Cardiac muscle cell (in vitro differentiated cells and primary cell): Measurements from ENCODE around the gene TCF7. TPM values are rescaled to one million over a fixed set of nuclear protein-coding genes. Genes with fewer than 3 reads are reported as not detected.

ENCODE experiments used
- DNase-seq, 2 donors: peaks; one replicate each; pipeline versions ENCODE4 v3.0.0 to v3.0.0-alpha.2; 2010 to 2017; ENCODE audit warnings: low read depth in 1 of 2, low spot score in 1 of 2
- H3K27ac ChIP-seq: fragments of 200-600 bp; sonication (generic); 2 replicates; pipeline ENCODE4 v1.5.1; 2016
- H3K27me3 ChIP-seq: fragments of 200-600 bp; sonication (generic); 2 replicates; pipeline ENCODE4 v1.6.0; 2016; ENCODE audit warnings: control low read depth
- H3K36me3 ChIP-seq: fragments of 200-600 bp; sonication (generic); 2 replicates; pipeline ENCODE4 v1.5.1; 2016; ENCODE audit warnings: control low read depth
- H3K4me1 ChIP-seq: fragments of 200-600 bp; sonication (generic); 2 replicates; pipeline ENCODE4 v1.8.1; 2017; ENCODE audit warnings: low read depth, mild to moderate bottlenecking, mixed run types
- H3K4me3 ChIP-seq: fragments of 200-600 bp; sonication (generic); 2 replicates; pipeline ENCODE4 v1.5.1; 2016; ENCODE audit warnings: mild to moderate bottlenecking
- H3K9me3 ChIP-seq: fragments of 200-600 bp; sonication (generic); 2 replicates; pipeline ENCODE4 v1.5.1; 2017; ENCODE audit warnings: low read depth, mild to moderate bottlenecking, control low read depth
- polyA plus RNA-seq: library from polyadenylated mRNA; unstranded; fragments of >200 nt; fragmentation: Nextera tagmentation; extraction: Ambion mirVana; gene quantifications from 2 replicates; pipeline ENCODE4 v1.2.1, GENCODE V29; 2016
- total RNA-seq: library from RNA; depleted of rRNA; stranded (reverse); fragments of >200 nt; gene quantifications from 2 replicates; pipeline ENCODE4 v1.2.3, GENCODE V29; 2016
- TF ChIP-seq, protein P1 (sequence below): IDR thresholded peaks from 2 replicates; pipeline ENCODE4 v1.5.1; 2012; ENCODE audit warnings: low read depth, mild to moderate bottlenecking, low read length

Gene TCF7
- total and polyA plus RNA-seq, 2 experiments from 2014 or later = 6.8 to 28.9 TPM

DNA sequence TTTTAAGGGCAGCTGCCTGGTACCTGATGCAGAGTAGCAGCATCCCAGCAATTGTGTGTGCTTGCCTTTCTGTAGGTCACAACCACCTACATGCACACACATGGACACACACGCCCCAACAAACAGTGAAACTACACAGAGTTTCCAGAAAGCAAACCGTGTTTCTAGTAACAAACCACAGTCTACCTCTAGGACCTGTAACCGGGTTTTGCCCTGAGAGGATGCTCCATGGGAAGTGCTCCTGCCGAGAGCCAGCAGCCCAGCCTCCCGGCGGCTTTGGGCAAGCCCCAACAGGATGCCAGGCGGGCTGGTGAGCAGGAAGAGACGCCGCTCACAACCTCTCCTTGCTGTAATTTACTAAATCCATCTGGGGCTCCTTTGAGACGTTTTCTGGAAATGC is 4.1 kb upstream of the TCF7 start:
- Histone ChIP-seq H3K27ac (no peak overlapping the region), H3K4me3 (no peak overlapping the region), H3K27me3 (peaks cover 19% of the 10 kb centered on the region), H3K4me1 (no peaks in the 10 kb centered on the region), H3K36me3 (no peaks in the 10 kb centered on the region), H3K9me3 (no peaks in the 10 kb centered on the region)
- TF ChIP-seq, protein P1, sequence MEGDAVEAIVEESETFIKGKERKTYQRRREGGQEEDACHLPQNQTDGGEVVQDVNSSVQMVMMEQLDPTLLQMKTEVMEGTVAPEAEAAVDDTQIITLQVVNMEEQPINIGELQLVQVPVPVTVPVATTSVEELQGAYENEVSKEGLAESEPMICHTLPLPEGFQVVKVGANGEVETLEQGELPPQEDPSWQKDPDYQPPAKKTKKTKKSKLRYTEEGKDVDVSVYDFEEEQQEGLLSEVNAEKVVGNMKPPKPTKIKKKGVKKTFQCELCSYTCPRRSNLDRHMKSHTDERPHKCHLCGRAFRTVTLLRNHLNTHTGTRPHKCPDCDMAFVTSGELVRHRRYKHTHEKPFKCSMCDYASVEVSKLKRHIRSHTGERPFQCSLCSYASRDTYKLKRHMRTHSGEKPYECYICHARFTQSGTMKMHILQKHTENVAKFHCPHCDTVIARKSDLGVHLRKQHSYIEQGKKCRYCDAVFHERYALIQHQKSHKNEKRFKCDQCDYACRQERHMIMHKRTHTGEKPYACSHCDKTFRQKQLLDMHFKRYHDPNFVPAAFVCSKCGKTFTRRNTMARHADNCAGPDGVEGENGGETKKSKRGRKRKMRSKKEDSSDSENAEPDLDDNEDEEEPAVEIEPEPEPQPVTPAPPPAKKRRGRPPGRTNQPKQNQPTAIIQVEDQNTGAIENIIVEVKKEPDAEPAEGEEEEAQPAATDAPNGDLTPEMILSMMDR = no peak
- DNase-seq = no peak

DNA sequence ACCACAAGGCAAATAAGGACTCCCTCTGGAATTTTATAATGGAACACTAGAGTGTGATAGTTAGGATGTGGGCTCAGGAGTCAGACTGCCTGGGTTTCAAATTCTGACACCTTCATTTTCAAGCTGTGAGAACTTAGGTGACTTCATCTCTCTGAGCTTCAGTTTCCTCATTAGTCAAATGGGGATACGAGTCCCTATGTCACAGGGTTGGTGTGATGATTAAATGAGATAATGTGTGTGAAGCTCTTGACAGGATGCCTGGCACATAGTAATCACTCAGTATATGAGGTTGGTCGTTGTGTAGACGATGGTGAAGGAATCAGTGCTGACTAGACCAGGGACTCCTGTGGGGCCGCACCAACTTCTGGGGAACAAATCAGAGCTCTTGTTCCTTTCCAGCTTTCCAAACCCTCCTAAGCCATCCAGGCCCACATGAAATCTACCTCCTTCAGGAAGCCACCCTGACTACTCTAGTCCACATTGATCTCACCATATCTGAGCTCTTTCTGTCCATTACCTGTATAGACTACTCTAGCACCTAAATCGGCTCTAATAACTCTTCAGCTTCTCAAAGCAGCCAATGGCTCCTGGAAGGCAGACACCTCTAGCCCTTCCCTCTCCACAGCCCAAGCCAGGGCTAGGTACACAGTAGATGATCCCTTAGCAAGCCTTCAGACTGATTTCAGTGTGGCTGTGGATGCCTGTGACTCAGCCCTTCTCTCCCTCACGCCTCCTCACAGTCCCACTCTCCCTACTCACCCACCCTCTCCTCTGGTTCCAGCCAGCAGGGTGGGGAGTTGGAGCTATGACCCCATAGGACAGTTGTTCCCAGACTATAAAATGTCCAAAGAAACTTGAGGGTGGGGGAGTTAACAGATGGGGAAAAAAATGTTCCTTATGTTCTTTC is 2.5 kb upstream of the TCF7 start:
- no peak overlapping the region for H3K27ac ChIP-seq
- H3K36me3 ChIP-seq = no peaks in the 10 kb centered on the region
- no peak overlapping the region for H3K4me3 ChIP-seq
- H3K27me3 ChIP-seq = peaks cover 19% of the 10 kb centered on the region
- no peaks in the 10 kb centered on the region for H3K4me1 ChIP-seq
- peak in 1 of 2 donors; percentile 25 for DNase-seq
- no peaks in the 10 kb centered on the region for H3K9me3 ChIP-seq
- TF ChIP-seq, protein P1 = no peak

DNA sequence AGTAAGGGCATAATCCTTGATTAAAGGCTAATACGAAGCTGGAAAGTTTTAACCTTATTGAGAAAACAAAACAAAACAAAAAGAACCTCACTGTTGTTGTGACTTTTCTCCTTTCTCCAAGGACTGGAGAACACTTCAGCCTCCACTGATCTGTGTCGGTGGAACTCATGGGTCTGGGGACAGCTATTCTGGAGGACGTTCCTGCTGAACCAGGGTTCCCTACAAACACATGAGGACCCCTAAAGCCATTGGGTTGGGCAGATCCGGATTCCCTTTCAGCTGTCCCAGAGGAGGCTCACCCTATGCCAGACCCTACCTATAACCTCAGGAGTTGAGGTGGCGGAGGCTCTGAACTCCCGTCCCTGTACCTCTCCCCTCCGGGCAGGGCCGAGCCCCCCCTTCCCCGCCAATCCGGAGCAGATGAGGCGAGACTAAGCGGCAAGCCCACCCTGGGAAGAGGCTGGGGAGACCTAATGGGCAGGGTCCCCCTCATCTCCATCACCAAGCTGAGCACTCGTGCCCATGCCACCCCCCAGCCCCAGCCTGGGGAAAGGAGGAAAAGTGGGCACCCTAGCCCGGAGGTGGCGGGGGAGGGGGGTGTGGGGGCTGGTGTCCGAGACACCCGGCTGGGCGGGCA is 1.6 kb upstream of the TCF7 start:
- peaks cover 19% of the 10 kb centered on the region for H3K27me3 ChIP-seq
- no peak overlapping the region for H3K4me3 ChIP-seq

DNA sequence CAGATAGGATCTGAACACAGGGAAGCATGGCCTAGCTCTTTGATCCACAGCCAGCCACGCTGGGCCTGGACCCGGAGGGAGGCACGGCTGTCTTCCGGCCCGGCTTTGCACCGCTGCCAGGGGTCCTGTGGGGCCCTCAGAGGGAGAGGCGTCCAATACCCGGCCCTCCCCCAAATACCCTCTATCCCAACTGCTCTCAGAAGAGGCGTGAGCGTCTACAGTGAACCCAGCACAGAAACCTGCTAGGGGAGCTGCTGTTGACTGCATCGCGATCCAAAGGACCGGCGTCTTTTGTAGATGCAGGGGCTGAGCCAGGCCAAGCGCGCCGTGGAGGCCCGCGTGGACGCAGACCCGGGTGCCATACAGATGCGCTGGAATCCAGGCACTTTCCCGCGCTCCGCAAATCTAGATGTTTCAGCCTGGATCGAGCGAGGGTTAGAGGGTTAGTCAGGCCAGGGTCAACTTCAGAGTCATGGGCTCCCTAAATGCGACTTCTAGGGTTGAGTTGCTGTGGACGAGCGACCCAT is 1.1 kb upstream of the TCF7 start:
- TF ChIP-seq, protein P1 = no peak
- Histone ChIP-seq H3K9me3 (no peaks in the 10 kb centered on the region), H3K27me3 (peaks cover 19% of the 10 kb centered on the region), H3K4me1 (no peaks in the 10 kb centered on the region), H3K27ac (no peak overlapping the region), H3K4me3 (no peak overlapping the region), H3K36me3 (no peaks in the 10 kb centered on the region)
- no peak for DNase-seq

More for the DNA sequence above, 1.6 kb upstream of the TCF7 start:
- no peak for DNase-seq
- no peaks in the 10 kb centered on the region for H3K9me3 ChIP-seq
- H3K4me1 ChIP-seq = no peaks in the 10 kb centered on the region
- TF ChIP-seq, protein P1 = no peak
- no peaks in the 10 kb centered on the region for H3K36me3 ChIP-seq
- H3K27ac ChIP-seq = no peak overlapping the region

DNA sequence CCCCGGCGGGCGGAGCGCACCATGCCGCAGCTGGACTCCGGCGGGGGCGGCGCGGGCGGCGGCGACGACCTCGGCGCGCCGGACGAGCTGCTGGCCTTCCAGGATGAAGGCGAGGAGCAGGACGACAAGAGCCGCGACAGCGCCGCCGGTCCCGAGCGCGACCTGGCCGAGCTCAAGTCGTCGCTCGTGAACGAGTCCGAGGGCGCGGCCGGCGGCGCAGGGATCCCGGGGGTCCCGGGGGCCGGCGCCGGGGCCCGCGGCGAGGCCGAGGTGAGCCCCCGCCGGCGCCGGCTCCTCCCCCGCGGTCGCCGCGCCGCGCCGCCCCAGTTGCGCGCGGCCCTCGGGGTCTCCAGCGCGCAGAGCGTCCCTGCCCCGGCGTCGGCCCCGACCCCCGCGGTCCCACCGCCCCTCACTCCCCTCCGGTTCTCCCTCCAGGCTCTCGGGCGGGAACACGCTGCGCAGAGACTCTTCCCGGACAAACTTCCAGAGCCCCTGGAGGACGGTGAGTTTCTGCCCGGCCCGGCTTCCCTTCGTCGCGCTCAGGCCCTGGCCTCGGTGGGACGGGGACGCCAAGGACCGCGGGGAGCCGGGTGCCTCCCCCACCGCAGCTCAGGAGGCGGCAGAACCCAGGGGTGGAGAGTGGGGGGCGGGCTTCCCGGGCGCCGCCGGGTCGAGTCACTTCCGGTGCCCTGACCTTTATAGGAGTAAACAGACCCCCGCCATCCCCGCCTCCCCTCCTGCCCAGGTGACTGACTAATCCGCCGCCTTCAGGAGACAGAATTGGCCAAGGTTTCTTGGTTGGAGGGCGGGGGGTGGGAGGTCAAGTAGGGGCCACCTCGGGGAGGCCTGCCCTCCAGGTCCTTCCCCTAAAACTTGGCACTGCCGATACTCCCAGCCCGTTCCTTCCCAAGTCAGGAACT is 665 bp downstream of the TCF7 start:
- peak in 1 of 2 donors; percentile 65 for DNase-seq
- Histone ChIP-seq H3K4me3 (peak overlapping the region; percentile 61), H3K27ac (peak overlapping the region; percentile 73), H3K9me3 (no peaks in the 10 kb centered on the region), H3K4me1 (no peaks in the 10 kb centered on the region), H3K27me3 (peaks cover 19% of the 10 kb centered on the region), H3K36me3 (no peaks in the 10 kb centered on the region)
- TF ChIP-seq, protein P1 = no peak
